SK-N-SH treated with all-trans-retinoic acid at 6 μM for 48 hours (cell line): ENCODE data around the gene FYN.

ENCODE experiments used
- ARNTL ChIP-seq: fragments of 450-650 bp; formaldehyde crosslinking; IDR thresholded peaks from 2 replicates; pipeline ENCODE4 v1.5.0; 2020; ENCODE audit warnings: low read depth, mild to moderate bottlenecking, moderate library complexity, borderline replicate concordance
- CREB5 ChIP-seq: fragments of 250-450 bp; sonication (Bioruptor Pico); IDR thresholded peaks from 2 replicates; pipeline ENCODE4 v1.5.1; 2020; ENCODE audit warnings: low read depth, mild to moderate bottlenecking, moderate library complexity
- CSDC2 ChIP-seq: fragments of 250-450 bp; sonication (Bioruptor Pico); IDR thresholded peaks from 2 replicates; pipeline ENCODE4 v1.5.0; 2020; ENCODE audit warnings: mild to moderate bottlenecking, moderate library complexity
- GLIS3 ChIP-seq: fragments of 250-450 bp; sonication (Bioruptor Pico); IDR thresholded peaks from 2 replicates; pipeline ENCODE4 v1.5.0; 2020; ENCODE audit warnings: mild to moderate bottlenecking, moderate library complexity
- RARB ChIP-seq: fragments of 250-450 bp; sonication (Bioruptor Pico); IDR thresholded peaks from 2 replicates; pipeline ENCODE4 v1.8.0; 2021; ENCODE audit warnings: mild to moderate bottlenecking, moderate library complexity
- ZC3H10 ChIP-seq: fragments of 250-450 bp; sonication (Bioruptor Pico); IDR thresholded peaks from 2 replicates; pipeline ENCODE4 v1.5.1; 2021; ENCODE audit warnings: mild to moderate bottlenecking, moderate library complexity
- ZFP30 ChIP-seq: fragments of 450-650 bp; formaldehyde crosslinking; IDR thresholded peaks from 2 replicates; pipeline ENCODE4 v1.5.0; 2022; ENCODE audit warnings: mild to moderate bottlenecking, moderate library complexity
- ZNF70 ChIP-seq: fragments of 450-650 bp; formaldehyde crosslinking; IDR thresholded peaks from 2 replicates; pipeline ENCODE4 v1.5.0; 2020; ENCODE audit warnings: mild to moderate bottlenecking, moderate library complexity
- TF ChIP-seq, protein P1 (sequence below): fragments of 250-450 bp; sonication (Bioruptor Pico); IDR thresholded peaks from 2 replicates; pipeline ENCODE4 v1.8.0; 2020; ENCODE audit warnings: mild to moderate bottlenecking, moderate library complexity, borderline replicate concordance

GRCh38 chr6:111803371-111803770, 69.9 kb downstream of the FYN start:
- no peak for TF ChIP-seq CREB5 (CRISPR knock-in tag)
- no peak for TF ChIP-seq CSDC2
- no peak for TF ChIP-seq ZFP30 (CRISPR knock-in tag)
- TF ChIP-seq GLIS3 (CRISPR knock-in tag): no peak
- TF ChIP-seq ZC3H10 (CRISPR knock-in tag): no peak
- no peak for TF ChIP-seq ARNTL (CRISPR knock-in tag)
- TF ChIP-seq, protein P1, sequence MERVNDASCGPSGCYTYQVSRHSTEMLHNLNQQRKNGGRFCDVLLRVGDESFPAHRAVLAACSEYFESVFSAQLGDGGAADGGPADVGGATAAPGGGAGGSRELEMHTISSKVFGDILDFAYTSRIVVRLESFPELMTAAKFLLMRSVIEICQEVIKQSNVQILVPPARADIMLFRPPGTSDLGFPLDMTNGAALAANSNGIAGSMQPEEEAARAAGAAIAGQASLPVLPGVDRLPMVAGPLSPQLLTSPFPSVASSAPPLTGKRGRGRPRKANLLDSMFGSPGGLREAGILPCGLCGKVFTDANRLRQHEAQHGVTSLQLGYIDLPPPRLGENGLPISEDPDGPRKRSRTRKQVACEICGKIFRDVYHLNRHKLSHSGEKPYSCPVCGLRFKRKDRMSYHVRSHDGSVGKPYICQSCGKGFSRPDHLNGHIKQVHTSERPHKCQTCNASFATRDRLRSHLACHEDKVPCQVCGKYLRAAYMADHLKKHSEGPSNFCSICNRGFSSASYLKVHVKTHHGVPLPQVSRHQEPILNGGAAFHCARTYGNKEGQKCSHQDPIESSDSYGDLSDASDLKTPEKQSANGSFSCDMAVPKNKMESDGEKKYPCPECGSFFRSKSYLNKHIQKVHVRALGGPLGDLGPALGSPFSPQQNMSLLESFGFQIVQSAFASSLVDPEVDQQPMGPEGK (CRISPR knock-in tag): no peak
- TF ChIP-seq ZNF70 (CRISPR knock-in tag): no peak
- TF ChIP-seq RARB: no peak
